GM21423 (cell line): ENCODE measurements around the gene LTB4R2.
A peak's percentile ranks its signal among the peaks of the same experiment; 100 is the strongest.
"Not testable (repeated sequence)": the region's sequence is repeated elsewhere in the genome, so short reads cannot be mapped to it uniquely, and the experiment has no call there.

Source experiments
- ATAC-seq: cut with Tn5 transposase; IDR thresholded peaks from one replicate; pipeline ENCODE4 v1.9.1; 2021; ENCODE audit warnings: mild to moderate bottlenecking, moderate library complexity; ENCODE audit not compliant: unreplicated experiment

LTB4R2 gene

DNA sequence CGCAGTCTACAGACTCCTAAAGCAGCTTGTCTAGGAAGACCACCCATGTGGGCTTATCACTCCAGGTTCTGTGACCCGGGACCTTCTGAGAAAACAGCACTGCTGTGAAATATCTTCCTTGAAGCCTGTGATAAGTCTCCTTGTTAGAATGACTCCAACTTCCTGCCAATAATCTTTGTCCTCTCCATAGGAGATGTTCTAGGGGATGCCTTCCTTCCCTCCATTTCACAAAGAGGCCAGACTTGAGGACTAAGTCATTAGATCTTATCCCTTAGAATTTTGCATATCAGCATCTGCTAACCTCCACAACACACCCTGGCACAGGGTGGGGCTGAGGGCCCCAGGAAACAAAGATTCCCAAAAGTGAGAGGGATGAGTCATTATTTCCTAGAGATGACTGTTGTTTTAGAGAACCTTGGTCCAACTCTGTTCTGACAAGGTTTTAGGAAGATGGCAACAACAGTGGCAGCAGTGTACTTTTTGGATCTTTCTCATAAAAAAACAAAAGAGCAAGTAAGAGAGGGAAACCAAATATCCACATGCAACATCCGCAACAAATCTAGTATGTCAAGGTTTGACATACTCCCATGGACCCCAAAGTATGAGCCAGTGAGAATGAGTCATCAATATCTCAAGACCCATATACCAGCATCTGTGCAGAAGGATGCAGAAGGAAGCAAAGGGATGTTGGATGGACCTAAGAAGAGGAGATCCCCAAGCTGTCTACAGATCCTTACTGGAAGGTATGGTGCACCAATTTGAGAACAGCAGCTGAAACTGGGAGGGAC is 7.4 kb downstream of the LTB4R2 start:
- no peak for ATAC-seq

DNA sequence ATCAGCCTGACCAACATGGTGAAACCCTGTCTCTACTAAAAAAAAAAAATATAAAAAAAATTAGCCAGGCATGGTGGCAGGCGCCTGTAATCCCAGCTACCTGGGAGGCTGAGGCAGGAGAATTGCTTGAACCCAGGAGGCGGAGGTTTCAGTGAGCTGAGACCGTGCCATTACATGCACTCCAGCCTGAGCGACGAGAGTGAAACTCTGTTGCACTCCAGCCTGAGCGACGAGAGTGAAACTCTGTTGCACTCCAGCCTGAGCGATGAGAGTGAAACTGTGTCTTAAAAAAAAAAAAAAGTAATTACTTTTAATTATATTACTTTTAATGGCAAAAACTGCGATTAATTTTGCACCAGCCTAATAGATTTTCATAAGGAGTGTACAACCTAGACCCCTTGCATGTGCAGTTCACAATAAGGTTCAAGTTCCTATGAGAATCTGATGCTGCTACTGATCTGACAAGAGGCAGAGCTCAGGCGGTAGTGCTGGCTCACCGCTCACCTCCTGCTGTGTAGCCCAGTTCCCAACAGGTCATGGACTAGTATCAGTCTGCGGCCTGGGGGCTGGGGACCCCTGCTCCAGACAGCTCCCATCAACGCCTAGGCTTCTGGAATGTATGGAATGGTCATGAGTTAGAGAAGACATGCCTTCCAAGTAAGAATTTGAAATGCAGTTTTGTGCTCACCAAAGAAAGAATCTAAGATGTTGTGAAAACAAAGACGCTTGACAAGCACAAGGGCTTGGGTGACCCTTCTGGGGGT is 11.5 kb downstream of the LTB4R2 start:
- ATAC-seq, result no peak

DNA sequence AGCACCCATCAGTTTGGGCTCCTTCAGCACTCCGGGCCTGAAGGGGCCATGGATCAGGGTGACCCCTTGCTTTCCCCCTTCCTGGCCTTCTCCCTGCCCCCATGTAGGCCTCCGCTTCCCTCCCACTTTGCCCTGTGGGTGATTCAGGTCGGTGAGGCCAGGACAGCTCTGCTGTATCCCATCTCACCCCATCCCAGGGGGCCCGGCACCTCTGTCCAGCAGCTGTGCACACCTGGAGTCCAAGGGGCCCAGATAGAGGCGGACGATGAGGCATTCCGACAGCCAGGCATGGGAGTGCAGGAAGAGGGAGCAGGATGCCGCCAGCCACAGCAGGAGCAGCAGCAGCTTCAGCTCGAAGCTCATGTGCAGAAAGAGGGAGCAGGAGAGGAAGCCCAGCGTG is 12.7 kb downstream of the LTB4R2 start:
- no peak for ATAC-seq

DNA sequence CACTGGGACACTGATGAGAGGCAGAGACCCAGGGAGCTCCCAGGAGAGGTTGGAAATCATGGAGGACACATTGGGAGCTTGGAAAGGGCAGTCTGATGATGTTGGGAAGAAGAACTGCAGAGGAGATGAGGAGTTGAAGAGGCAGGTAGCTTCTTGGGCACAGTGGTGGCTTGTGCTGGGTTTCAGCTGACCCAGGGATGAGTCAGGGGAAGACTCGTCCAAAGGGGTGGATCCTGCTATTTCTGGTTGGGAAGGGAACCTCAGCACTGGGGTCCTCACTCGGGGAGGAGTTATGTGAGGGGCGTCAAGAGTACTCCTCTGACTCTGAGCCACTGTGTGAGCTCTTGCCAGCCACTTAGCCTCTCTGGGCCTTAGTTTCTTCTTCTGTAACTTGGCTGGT is 13.4 kb downstream of the LTB4R2 start:
- ATAC-seq, result no peak

DNA sequence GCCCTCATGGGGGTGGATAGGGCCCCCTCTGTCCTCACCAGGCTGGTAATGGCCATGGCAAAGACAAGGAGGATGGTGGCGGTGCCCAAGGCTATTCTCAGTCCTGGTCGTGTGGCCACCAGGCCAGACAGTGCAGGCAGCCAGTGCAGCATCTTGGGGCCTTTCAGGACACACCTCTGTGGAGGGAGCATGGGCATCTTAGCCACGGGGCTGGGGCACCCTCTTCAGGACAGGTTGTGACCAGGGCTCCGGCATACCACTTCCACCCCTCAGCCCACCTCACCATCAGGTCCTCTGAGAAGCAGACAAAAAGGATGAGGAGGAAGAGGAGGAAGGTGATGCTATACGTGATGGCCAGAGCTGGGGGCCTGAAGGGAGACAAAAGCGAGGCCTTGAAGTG is 14.1 kb downstream of the LTB4R2 start:
- no peak for ATAC-seq

DNA sequence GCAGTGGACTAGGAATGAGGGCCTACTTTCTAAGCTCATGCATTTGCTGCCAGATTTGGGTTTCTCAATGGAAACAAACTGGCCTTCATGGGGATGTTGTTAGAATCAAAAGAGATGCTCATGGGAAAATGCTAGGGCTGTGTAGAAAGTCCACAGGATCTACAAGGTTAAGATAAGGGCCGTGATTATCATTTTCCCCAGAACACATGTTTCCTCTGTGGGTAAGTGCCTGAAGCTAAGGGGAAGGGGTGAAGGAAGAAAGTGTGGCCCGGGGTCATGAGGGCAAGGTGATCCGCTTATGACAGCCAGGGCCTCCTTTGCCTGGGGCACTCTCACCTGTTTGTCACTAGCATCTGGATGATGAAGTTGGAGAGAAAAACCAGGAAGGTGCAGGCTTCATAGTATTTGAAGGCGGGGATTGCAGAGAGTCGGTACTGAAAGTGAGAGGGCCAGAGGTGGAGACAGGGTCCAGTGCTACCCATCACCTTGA is 15.1 kb downstream of the LTB4R2 start:
- no peak for ATAC-seq

DNA sequence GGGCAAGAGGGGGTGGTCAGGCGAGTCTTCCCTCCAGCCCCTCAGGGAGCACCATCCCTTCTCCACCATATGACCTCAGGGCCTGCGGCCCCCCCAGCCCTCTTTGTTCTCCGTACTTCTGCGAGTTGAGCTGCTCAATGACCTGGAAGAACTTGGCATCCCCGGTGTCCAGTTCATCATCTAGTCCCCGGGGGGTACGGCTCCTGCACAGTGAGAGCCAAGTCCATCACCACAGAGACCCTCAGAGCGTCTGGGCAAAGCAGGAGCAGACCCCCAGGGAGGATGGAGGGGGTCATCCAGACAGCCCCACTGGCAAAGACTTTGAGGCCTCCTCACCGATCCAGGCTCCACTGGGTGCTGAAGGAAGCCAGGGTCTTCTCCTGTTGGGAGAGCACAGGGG is 16.0 kb downstream of the LTB4R2 start:
- no peak for ATAC-seq

DNA sequence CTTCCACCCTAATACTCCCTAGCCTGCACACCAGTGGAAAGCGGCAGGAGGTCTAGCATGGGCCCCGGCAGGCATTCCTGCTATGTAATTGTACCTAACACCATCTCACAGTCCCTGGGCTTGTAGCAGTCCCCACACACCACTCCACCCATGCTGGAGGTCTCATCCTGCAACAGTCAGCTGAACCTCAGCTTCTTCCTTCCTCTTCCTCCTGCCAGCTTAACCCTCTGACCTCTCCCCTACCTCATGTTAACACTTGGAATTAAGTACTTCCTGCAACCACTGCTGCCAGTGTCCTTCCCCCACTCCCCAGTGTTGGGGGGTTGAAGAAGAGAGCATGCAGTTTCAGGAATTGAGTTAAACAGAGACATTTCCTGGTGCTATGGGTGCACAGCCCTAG is 17.4 kb downstream of the LTB4R2 start:
- ATAC-seq, result no peak

DNA sequence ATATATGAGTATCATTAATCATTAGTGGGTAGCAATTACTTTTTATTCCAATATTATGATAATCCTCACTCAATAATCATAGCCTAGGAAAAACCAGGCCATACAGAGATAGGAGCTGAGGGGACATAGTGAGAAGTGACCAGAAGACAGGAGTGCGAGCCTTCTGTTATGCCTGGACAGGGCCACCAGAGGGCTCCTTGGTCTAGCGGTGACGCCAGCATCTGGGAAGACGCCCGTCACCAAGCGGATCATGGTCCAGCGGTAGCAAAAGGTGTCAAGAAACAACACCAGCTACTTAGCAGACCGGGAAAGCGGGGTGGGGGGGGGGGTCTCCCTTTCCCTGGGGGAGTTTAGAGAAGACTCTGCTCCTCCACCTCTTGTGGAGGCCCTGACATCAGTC is 18.0 kb downstream of the LTB4R2 start:
- not testable (repeated sequence) for ATAC-seq

DNA sequence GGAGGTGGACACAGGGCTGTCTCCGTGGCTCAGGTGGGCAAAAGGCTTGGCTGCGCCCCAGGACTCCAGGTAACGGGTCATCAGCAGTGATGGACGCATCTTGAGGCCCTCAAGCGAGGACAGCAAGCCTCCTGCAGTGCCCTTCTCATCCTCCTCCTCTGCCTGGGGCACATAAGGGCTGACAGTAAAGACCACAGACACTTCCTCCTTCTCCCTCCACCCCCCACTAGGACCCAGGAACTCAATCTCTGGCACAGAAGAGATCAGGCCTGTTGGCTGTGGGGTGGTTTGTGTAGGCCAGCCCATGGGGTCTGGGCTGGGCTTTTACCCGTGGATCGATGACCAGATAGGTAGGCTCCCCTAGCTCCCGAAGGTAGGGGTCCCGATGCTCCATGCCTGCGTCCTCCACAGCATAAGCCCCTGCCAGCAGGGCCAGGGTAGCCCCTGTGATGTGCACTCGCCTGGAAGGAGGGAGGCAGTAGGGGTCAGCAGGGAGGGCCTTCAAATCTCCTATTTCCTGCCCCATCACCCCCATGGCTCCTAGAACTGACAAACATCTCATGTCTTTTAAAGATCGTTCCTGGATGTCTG is 19.2 kb downstream of the LTB4R2 start:
- no peak for ATAC-seq

DNA sequence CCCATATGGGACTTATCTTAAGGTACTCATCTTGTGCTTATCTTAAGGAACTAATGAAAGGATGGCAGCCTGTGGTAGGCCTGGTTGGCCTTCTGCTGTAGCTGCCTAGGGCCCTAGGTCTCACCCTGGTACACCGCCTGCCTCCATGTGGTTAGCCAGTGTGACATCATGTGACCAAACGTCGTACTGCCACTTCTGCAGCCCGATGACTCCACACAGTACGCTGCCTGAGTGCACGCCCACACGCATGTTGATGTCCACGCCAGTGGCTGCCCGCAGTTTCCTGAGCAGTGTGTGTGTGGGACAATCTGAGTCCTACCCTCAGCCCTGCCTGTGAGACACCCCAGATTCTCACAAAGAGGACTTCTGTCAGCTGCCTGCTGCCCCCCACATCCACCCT is 19.8 kb downstream of the LTB4R2 start:
- ATAC-seq, result no peak

DNA sequence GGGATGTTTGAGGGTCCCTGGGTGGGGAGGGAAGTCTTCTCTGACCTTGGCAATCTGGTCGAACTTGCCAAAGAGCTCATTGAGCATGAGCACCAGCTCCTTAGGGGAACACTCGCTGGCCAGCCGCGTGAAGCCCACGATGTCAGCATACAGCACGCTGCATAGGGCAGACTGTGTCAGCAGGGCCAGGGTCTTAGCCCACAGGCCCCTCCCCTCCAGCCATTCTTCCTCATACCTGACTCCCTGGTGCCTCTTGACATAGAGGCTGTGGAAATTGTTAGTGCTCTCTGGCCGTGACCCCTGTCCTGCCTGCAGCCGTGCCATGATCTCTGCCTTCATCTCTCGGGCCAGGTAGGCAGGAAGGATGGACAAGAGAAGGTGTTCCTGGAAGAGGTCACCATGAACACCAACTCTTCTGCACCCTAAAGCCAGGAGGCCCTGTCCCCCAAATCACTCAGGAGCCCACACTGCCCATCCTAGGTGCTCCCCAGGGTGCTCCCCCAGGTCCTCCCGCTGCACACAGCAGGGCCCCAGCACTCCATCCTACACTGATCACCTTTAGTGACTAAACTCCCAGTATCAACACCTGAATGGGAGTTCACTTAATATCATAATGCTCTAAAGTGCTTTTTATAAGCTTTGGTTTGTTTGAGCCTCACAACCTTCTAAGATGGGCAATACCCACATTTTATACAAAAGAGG is 21.2 kb downstream of the LTB4R2 start:
- no peak for ATAC-seq

DNA sequence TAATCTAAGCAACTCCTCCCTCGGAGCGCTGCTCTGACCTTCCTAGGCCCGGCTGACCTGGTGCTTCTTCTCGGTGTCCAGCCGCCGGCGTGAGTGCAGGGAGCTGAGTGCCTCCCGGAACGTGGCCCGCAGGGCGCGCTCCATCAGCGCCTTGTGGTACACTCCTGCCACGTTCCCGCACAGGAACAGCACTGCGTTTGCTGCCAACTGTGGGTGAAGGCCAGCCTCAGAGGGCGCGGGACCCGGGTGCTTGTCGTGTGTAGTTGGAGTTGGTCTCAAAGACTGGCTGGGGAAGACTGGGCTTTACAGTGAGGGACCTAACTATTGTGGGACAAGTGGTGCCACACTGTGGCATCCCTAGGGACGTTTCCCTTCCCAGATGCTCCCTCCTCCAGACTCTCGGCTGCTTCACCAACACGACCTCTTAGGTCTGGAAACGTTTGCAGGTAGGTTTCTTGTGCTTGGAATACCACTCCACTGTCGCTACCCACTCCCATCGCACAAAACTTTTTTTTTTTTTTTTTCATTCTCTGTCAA is 21.9 kb downstream of the LTB4R2 start:
- ATAC-seq, result no peak

DNA sequence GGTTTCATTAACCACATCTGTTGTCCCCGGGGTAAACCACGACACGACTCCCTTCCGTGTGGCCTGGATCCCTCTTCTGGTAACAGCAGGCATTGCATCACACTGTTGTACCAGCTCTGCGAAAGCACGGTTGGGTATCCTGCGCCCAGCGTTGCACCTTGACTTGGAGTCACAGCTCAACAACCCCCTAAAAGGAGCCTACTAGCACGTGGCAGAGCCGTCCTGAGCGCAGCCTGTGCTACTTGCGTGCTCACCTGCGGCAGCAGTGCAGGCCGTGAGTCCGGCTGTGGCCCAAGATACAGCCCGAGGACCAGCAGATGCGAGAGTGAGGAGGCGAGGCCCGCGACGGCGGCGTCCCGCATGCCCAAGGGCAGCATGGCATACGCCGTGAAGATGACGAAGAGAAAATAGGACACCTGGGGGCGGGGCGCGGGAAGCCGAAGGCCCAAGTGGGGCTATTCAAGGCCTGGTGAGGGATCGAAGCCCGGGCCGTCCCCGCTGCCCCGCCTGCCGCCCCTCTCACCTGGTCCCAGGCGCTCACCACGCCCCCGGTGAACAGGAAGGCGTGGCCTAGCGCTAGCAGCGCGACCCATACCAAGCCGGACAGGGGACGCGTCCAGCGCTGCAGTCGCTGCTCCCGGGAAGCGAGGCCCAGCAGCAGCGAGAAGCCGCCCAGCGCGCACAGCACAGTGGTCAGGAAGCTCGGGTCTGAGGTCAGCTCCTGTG is 22.5 kb downstream of the LTB4R2 start:
- peak; percentile 86 for ATAC-seq

DNA sequence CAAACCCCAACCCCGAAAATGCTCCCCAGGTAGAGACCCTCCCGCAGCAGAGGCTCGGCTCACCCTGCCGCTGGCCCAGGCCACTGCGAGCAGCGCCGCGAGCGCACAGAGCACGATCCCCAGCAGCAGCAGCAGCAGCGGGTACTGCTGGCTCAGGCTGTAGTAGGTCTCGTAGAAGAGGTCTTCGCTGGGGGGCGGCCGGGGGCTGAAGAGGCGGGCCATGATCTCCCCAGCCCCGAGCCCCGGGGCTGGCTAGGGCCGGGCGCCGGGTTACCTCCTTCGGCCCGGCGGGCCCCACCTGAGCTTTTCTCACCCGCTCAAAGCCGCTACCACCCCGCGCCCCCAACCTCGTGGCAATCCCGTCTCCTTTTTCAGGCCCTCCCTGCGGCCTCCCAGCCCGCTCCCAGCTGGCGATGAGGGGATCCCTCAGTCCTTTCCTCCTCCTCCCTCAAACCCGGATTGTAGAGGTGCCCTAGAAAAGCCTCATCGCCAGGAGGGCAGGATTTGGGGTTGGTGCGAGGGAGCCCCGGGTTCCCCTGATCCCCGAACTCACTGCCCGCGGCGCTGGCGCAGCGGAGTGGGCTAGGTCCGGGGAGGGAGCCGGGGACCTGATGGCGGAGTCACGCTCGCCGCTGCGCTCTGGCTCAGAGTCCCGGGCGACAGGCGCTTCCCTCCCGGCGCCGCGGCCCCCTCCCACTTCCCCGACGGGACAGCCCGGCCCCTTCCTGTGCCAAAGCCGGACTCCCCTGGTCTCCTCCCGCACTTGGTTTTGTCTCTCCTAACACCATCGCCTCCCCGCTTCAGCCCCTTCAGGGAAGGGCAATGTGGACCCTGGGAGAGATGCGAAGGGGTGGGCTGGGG is 24.7 kb downstream of the LTB4R2 start, which contains the start of gene ADCY4:
TSS of gene ADCY4 (minus strand) at position 641 of the 861 bp plus-strand sequence. CDS start at position 222, 419 bp downstream.
- no peak for ATAC-seq

DNA sequence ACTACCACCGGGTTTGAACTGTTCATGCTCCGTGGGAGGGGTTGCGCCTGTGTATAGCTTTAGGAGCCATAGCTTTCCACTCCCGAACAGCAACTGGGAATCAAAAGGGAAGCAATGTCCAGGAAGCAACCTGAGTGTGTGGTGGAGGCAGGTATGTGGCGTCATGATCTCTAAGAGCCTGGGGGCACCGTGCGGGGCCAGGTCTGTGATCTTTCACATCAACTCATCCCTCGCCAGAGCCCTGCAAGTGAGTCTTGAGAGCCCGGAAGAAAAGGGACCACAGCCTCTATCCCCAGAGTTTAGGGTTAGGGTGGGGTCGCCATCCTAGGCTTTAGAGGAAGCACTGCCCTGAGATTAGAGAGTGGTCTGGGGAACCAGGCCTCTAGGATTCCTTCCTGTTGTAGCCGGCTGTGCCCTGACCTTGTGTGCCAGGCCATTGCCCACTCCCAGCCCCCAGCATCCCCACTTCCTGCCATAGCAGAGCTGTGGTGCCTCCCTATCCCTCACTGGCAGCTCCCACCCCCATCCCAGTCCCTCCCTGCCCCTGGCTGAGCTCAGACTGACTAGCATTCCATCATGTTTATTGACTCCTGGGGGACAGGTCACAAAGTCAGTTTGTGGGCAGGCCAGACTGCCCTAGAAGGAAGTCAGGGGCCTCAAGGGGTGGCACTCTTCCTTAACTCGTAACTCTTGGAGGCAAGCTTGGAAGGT is 25.7 kb downstream of the LTB4R2 start:
- ATAC-seq, result no peak

DNA sequence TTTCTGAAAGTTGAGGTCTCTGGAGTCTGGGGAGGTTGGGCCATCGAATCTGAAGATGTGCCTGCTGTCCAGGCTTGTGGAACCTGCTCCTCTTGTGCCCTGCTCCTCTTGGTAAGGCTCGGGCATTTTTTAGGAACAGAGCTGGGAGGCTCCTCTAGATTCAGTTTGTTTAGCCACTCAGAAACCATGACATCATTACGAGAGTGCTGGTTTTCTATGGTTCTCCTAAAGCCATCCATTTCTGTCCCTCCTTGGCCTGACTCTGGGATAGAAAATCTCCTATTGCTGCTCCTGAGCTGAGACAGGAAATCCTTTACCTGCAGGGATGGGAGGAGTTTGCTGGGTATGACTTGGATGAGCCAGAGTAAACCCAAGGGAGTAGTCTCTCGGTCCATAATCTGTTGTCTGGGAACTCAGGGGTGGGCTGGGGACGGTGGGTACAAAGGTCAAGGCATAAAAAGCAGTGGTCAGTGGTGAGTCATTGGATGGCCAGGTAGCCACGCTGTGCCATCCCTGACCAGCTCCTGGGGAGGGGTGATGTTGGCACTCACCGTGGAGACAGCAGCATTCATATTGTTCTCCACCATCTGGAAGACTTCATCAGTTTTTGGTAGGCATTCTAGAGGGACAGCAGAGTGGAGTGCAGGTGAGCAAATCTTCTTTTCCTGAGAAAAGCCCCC is 27.3 kb downstream of the LTB4R2 start:
- ATAC-seq, result no peak

DNA sequence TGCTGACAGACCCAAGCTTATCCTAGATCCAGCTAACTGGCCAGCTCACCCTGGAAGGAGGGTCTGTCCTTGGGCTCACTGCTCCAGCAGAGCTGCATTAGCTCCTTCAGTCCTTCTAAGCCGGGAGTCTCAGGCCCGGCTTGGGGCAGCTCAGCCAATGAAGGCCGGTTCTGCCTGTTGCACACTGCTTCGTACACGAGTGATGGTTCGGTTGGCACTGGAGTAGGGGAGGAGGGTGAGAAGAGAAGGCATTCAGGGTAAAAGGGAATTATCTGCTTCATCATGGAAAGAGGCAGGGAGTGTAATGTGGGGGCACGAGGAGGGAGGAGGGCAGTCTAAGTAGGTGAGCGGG is 27.9 kb downstream of the LTB4R2 start:
- ATAC-seq, result no peak
